Upper lobe of left lung (tissue), 6 donors: ENCODE data around the gene SMIM27. TPM values are rescaled to one million over a fixed set of nuclear protein-coding genes. Genes with fewer than 3 reads are reported as not detected.

Source experiments
- ATAC-seq, 2 donors: fragments of 200-7000 bp; cut with Tn5 transposase; one replicate each; pipeline ENCODE4 v1.9.1; 2022; ENCODE audit warnings: mild to moderate bottlenecking in 2 of 2, moderate library complexity in 2 of 2; ENCODE audit not compliant: low FRiP score in 2 of 2
- DNase-seq, 2 donors: peaks; one replicate each; pipeline ENCODE4 v3.0.0-alpha.2; 2019 to 2020
- H3K27ac ChIP-seq, 4 donors: fragments of 200-600 bp; sonication (generic); one replicate each; pipeline ENCODE4 v1.5.1; 2016 to 2019
- H3K27me3 ChIP-seq, 4 donors: fragments of 200-600 bp; sonication (generic); one replicate each; pipeline ENCODE4 v1.5.1; 2017 to 2019
- H3K36me3 ChIP-seq, 4 donors: fragments of 200-600 bp; sonication (generic); one replicate each; pipeline ENCODE4 v1.5.1; 2016 to 2019
- H3K4me1 ChIP-seq, 4 donors: fragments of 200-600 bp; sonication (generic); one replicate each; pipeline ENCODE4 v1.5.1; 2018 to 2019
- H3K4me3 ChIP-seq, 4 donors: fragments of 200-600 bp; sonication (generic); one replicate each; pipeline ENCODE4 v1.5.1; 2017 to 2019; ENCODE audit warnings: mild to moderate bottlenecking in 2 of 4, moderate library complexity in 1 of 4
- H3K9me3 ChIP-seq, 4 donors: fragments of 200-600 bp; sonication (generic); one replicate each; pipeline ENCODE4 v1.5.1; 2018 to 2019
- CTCF ChIP-seq, 6 experiments: fragments of 450-650 bp in 4 of 6; fragments of 200-600 bp in 2 of 6; sonication (generic) in 2 of 6; IDR thresholded peaks; one replicate each; pipeline ENCODE4 v1.5.1; 2016 to 2019; ENCODE audit warnings: antibody characterized with exemption in 6 of 6
- EP300 ChIP-seq, 4 donors: sonication (generic); formaldehyde crosslinking; IDR thresholded peaks; one replicate each; pipeline ENCODE4 v1.5.1; 2017; ENCODE audit warnings: antibody characterized with exemption in 4 of 4, control low read depth in 2 of 4
- POLR2A ChIP-seq, 4 donors: fragments of 450-650 bp; IDR thresholded peaks; one replicate each; pipeline ENCODE4 v1.5.1; 2016 to 2017; ENCODE audit warnings: antibody characterized with exemption in 4 of 4, mild to moderate bottlenecking in 2 of 4
- POLR2AphosphoS5 ChIP-seq, 2 donors: sonication (generic); formaldehyde crosslinking; IDR thresholded peaks; one replicate each; pipeline ENCODE4 v1.5.1; 2017; ENCODE audit warnings: antibody characterized with exemption in 2 of 2
- WGBS, 2 donors: methylation state at CpG; one replicate each; pipeline ENCODE4 v1.1.5; 2017 to 2018; 5-methylcytosine and 5-hydroxymethylcytosine counted together
- total RNA-seq, 6 donors: library from RNA; depleted of rRNA in 4 of 6; stranded (reverse); fragments of >200 nt in 4 of 6; gene quantifications; one replicate each; pipeline versions ENCODE4 v1.1.0 to v1.2.1, GENCODE V29; 2016 to 2021
- donor health status: DM: no; HTN: no; CAD: no; lungs with moderate emphysema.
- donor health status: DM: no; HTN: yes; CAD: no; lungs with severe emphysema.

SMIM27 gene
- total RNA-seq, 6 donors from 2014 or later, result 2.1 to 14.4 (median 5.5) TPM

GRCh38 chr9:32525709-32526030, 26.5 kb upstream of the SMIM27 start:
- Histone ChIP-seq H3K9me3 (no peaks in the 10 kb centered on the region), H3K27me3 (no peaks in the 10 kb centered on the region), H3K4me1 (peaks cover 18 to 33% (median 24%) of the 10 kb centered on the region in 4 donors), H3K27ac (peak overlapping the region; percentile 86 to 90 (median 89)), H3K4me3 (peak overlapping the region; percentile 47 to 85 (median 64)), H3K36me3 (no peaks in the 10 kb centered on the region)
- 0% methylated on average over 4 of the region's 4 CpGs for WGBS, 2 donors
- ATAC-seq (no peak), DNase-seq (no peak)
- TF ChIP-seq EP300 (IDR thresholded peaks at IDR 0.05), result no peak
- no peak for TF ChIP-seq POLR2A (IDR thresholded peaks at IDR 0.05)
- no peak for TF ChIP-seq POLR2AphosphoS5 (IDR thresholded peaks at IDR 0.05)
- no peak for TF ChIP-seq CTCF (IDR thresholded peaks at IDR 0.05)

DNA sequence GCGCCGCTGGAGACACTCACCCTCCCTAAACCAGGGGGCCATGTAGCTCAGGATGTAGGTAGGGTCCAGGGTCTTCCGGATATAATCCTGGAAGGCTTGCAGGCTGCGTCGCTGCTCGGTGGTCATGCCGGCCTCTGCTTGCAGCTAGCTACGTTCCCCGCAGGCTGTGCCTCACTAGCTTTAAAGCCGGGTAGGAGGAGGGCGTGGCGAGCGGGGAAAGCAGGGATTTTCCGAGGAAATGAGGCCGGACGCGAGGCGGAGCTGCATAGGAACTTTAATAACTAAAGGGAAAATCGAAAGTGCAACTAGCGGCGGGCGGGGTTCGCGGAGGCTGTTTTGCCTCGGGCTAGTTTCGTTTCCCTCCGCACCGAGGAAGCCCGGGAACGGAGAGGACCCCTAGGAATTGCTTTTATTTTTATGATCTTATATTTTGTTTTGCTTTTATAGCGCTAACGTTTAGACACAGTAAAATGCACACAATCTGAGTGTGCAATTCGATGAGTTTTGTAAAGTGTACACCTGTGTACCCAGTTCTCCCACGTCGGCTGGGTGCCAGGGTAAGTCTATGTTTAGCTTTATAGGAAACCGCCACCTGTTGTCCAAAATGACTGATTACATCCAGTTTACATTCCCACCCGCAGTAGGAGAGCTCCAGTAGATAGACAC, 26.0 kb upstream of the SMIM27 start, which contains the start of gene RIGI:
TSS of gene RIGI (minus strand) at position 156 of the 666 bp plus-strand sequence. CDS start at position 126, 30 bp downstream.
- Histone ChIP-seq H3K4me3 (peak within 1 kb of the TSS; percentile 47 to 85 (median 64)), H3K27ac (peak within 1 kb of the TSS; percentile 86 to 90 (median 89)), H3K4me1 (peaks cover 18 to 33% (median 24%) of the 10 kb centered on the region in 4 donors), H3K36me3 (no peaks in the 10 kb centered on the region), H3K27me3 (no peaks in the 10 kb centered on the region), H3K9me3 (no peaks in the 10 kb centered on the region)
- DNase-seq, result peak; percentile 89 to 96
- TF ChIP-seq POLR2A (IDR thresholded peaks at IDR 0.05) (peak in 3 of 4 donors; percentile 39 to 77 (median 69)), CTCF (IDR thresholded peaks at IDR 0.05) (peak in 4 of 6 experiments; percentile 36 to 56 (median 48)), POLR2AphosphoS5 (IDR thresholded peaks at IDR 0.05) (peak; percentile 65 to 98), EP300 (IDR thresholded peaks at IDR 0.05) (peak in 2 of 4 donors; percentile 3 to 27)
- ATAC-seq, result peak; percentile 94 to 98
- 1% methylated on average over 37 of the region's 37 CpGs for WGBS, 2 donors

DNA sequence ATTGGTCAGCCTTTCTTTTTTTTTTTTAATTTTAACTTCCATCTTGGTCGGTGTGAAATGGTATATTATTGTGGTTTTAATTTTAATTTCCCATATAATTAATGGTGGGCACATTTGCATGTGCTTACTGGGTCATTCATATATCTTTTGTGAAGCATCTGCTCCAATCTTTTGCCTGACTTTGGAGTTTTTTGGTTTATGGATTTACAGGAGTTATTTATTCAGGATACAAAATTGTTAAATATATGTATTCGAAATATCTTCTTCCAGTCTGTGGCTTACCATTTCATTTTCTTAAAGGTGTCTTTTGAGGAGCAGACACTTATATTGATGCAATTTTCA, 25.4 kb upstream of the SMIM27 start:
- peak overlapping the region; percentile 47 to 85 (median 64) for H3K4me3 ChIP-seq
- no peaks in the 10 kb centered on the region for H3K9me3 ChIP-seq
- no peak for ATAC-seq
- TF ChIP-seq POLR2A (IDR thresholded peaks at IDR 0.05) (no peak), EP300 (IDR thresholded peaks at IDR 0.05) (no peak), CTCF (IDR thresholded peaks at IDR 0.05) (no peak), POLR2AphosphoS5 (IDR thresholded peaks at IDR 0.05) (no peak)
- no peak for DNase-seq
- peak overlapping the region; percentile 86 to 90 (median 89) for H3K27ac ChIP-seq
- no peaks in the 10 kb centered on the region for H3K27me3 ChIP-seq
- WGBS, 2 donors, result 10 to 14% methylated on average over 2 of the region's 2 CpGs
- H3K4me1 ChIP-seq, result peaks cover 18 to 33% (median 24%) of the 10 kb centered on the region in 4 donors
- H3K36me3 ChIP-seq, result no peaks in the 10 kb centered on the region

GRCh38 chr9:32533336-32533735, 18.8 kb upstream of the SMIM27 start:
- ATAC-seq (no peak), DNase-seq (no peak)
- WGBS, 2 donors, result 96 to 97% methylated on average over 6 of the region's 6 CpGs

More at GRCh38 chr9:32533336-32533735, 18.8 kb upstream of the SMIM27 start:
- Histone ChIP-seq H3K36me3 (no peaks in the 10 kb centered on the region), H3K4me1 (no peaks in the 10 kb centered on the region), H3K27me3 (no peaks in the 10 kb centered on the region), H3K27ac (no peak overlapping the region), H3K9me3 (no peaks in the 10 kb centered on the region), H3K4me3 (no peak overlapping the region)
- TF ChIP-seq CTCF (IDR thresholded peaks at IDR 0.05), result no peak
- TF ChIP-seq POLR2A (IDR thresholded peaks at IDR 0.05), result no peak
- TF ChIP-seq EP300 (IDR thresholded peaks at IDR 0.05), result no peak
- no peak for TF ChIP-seq POLR2AphosphoS5 (IDR thresholded peaks at IDR 0.05)
